Left lung (tissue), 10 donors: ENCODE measurements around the gene IMMP2L. TPM values are rescaled to one million over a fixed set of nuclear protein-coding genes. Genes with fewer than 3 reads are reported as not detected.

Source experiments
- ATAC-seq: fragments of 200-7000 bp; cut with Tn5 transposase; one replicate; pipeline ENCODE4 v1.9.1; 2020; ENCODE audit warnings: moderate library complexity
- DNase-seq, 4 donors: peaks; one replicate each; pipeline ENCODE4 v3.0.0-alpha.2; 2013 to 2020
- H3K27ac ChIP-seq, 2 donors: fragments of 200-600 bp; sonication (generic) in 1 of 2; one replicate each; pipeline versions ENCODE4 v1.5.0 to v1.8.0; 2020 to 2021
- H3K27me3 ChIP-seq, 2 donors: fragments of 200-600 bp; sonication (generic) in 1 of 2; one replicate each; pipeline versions ENCODE4 v1.5.0 to v1.8.0; 2020 to 2021
- H3K36me3 ChIP-seq, 2 donors: fragments of 200-600 bp; sonication (generic) in 1 of 2; one replicate each; pipeline versions ENCODE4 v1.5.0 to v1.8.0; 2020 to 2021
- H3K4me1 ChIP-seq, 2 donors: fragments of 200-600 bp; one replicate each; pipeline ENCODE4 v1.8.0; 2021
- H3K4me3 ChIP-seq, 2 donors: fragments of 200-600 bp; sonication (generic) in 1 of 2; one replicate each; pipeline versions ENCODE4 v1.5.0 to v1.8.0; 2020 to 2021; ENCODE audit warnings: mild to moderate bottlenecking in 1 of 2
- H3K9me3 ChIP-seq, 2 donors: fragments of 200-600 bp; sonication (generic) in 1 of 2; one replicate each; pipeline versions ENCODE4 v1.5.0 to v1.8.0; 2020 to 2021
- CTCF ChIP-seq, 2 donors: fragments of 200-600 bp; sonication (generic) in 1 of 2; IDR thresholded peaks; one replicate each; pipeline versions ENCODE4 v1.5.0 to v1.8.0; 2021; ENCODE audit warnings: antibody characterized with exemption in 2 of 2
- intact Hi-C, 2 donors: fragments of 100-400 bp; cut with DNase I; formaldehyde crosslinking; loops; one replicate each; pipeline versions ENCODE4 v1.11.2 to v1.14.2; 2022
- polyA plus RNA-seq, 6 donors: library from polyadenylated mRNA; unstranded; fragments of 120-200 nt; gene quantifications; one replicate each; pipeline ENCODE4 v1.2.1, GENCODE V29; 2013; ENCODE audit not compliant: insufficient read length in 6 of 6
- total RNA-seq, 2 donors: library from RNA; stranded (reverse); fragmentation: NEBNext Ultra II Directional; extraction: Animal tissue kit (Norgen Biotek cat#: 25700); gene quantifications; one replicate each; pipeline ENCODE4 v1.2.1, GENCODE V29; 2021
- donor health status: DM: no; HTN: yes; CAD: no.
- donor health status: DM: no; HTN: no; CAD: no.

Gene IMMP2L
- total and polyA plus RNA-seq, 8 donors = 10.3 to 30.1 (median 25.7) TPM

DNA sequence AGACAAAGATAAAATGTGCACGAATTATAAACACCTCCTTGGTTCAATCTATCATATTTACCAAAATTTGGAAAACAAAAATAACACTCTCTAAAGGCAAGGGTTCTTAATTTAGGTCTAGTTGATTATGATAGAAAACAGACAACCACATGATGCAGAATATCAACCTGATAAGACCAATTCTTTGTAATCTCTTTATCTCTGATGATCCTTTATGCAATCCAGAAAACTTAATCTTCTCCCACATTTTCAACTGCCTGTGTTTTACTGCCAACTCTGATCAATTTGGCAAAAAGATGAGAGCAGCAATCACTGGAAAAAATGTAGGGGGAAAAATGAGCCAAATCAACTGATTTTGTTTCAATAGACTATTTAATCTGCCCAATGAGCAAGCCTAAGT is 322.9 kb downstream of the IMMP2L start:
- Histone ChIP-seq H3K27ac (no peak overlapping the region), H3K36me3 (no peaks in the 10 kb centered on the region), H3K27me3 (no peaks in the 10 kb centered on the region), H3K4me1 (no peaks in the 10 kb centered on the region), H3K9me3 (no peaks in the 10 kb centered on the region), H3K4me3 (no peak overlapping the region)
- DNase-seq = no peak
- intact Hi-C loops = no loop called here
- TF ChIP-seq CTCF (IDR thresholded peaks at IDR 0.05) = no peak
- no peak for ATAC-seq

DNA sequence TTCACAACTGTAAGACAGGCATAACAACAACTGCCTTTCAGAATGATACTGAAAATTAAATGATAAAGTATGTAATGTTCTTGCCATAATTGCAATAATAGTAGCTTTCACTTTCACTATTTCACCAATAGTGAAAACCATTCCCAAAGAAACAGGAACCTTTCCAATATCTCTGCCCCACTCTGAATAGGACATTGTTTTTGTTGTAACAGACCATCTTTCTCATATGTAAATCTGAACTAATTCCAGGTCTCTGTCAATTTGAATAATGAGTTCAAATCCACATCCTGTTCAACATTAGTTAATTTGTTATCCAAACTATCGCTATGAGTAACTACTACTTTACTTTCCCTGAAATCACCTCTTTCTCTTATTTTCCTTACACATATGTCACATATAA is 323.4 kb downstream of the IMMP2L start:
- ATAC-seq = no peak

DNA sequence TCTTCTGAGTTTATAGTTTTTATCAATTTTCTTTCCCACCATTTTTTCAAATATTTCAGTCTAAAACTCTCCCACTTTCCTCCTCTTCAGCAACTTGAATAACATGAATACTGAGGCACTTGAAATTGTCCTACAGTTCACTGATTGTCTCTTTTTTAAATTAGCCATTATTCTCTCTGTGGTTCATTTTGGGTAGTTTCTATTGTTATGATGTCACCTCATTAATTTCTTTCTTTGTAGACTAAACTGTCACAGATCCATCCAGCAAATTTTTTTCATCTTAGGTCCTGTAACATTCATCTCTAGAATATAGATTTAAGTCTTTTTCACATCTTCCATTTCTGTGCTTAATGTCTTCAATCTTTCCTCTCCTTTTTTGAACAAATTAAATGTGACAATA is 326.6 kb downstream of the IMMP2L start:
- Histone ChIP-seq H3K27ac (no peak overlapping the region), H3K36me3 (no peaks in the 10 kb centered on the region), H3K4me1 (no peaks in the 10 kb centered on the region), H3K9me3 (no peaks in the 10 kb centered on the region), H3K4me3 (no peak overlapping the region), H3K27me3 (no peaks in the 10 kb centered on the region)
- intact Hi-C loops = no loop called here
- no peak for TF ChIP-seq CTCF (IDR thresholded peaks at IDR 0.05)
- DNase-seq (no peak), ATAC-seq (no peak)

More for the DNA sequence above, 323.4 kb downstream of the IMMP2L start:
- Histone ChIP-seq H3K27ac (peak overlapping the region in 1 of 2 donors; percentile 24), H3K9me3 (no peaks in the 10 kb centered on the region), H3K36me3 (no peaks in the 10 kb centered on the region), H3K4me3 (no peak overlapping the region), H3K27me3 (no peaks in the 10 kb centered on the region), H3K4me1 (no peaks in the 10 kb centered on the region)
- no peak for DNase-seq
- intact Hi-C loops = no loop called here
- no peak for TF ChIP-seq CTCF (IDR thresholded peaks at IDR 0.05)

DNA sequence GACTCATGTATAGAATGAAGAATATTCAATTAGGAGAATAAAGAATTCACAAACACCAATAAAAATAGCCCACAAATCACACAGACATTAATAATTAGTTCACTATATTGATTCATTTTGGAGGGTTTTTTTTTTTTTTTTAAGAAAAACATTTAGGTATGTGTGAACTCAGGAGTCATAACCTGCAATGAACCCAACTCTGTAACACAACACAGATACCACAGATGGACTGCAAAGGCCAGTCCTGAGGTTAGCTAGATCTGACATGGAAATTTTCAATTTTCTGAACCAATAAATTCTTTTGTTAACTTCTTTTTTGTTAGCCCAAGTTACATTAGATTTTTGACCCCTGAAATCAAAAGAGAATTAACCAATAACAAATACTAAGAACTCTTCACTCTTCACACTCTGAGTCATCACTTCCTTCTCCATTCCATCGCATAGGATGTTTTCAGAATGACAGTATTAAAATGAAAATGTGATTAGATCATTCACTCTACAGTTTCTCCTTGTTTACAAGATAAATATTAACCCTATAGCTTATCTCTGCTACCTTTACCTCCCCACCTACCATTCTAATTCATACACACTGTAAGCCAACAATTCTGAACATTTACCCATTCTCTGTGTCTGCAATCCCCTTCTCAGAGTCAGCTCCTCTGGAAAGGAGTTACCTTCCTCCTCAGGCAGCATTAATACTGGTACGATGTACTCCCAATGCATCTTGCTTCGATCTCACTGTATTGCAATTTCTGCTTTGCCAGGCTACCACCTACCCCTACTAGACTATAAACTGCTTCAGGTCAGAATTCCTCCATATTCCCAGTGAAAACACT is 329.8 kb downstream of the IMMP2L start:
- no peaks in the 10 kb centered on the region for H3K27me3 ChIP-seq
- intact Hi-C loops = no loop called here
- H3K36me3 ChIP-seq = no peaks in the 10 kb centered on the region
- TF ChIP-seq CTCF (IDR thresholded peaks at IDR 0.05) = no peak
- no peak overlapping the region for H3K27ac ChIP-seq
- H3K4me1 ChIP-seq = no peaks in the 10 kb centered on the region
- DNase-seq (no peak), ATAC-seq (no peak)
- no peak overlapping the region for H3K4me3 ChIP-seq
- H3K9me3 ChIP-seq = no peaks in the 10 kb centered on the region

GRCh38 chr7:111229916-111230315 is 332.4 kb downstream of the IMMP2L start:
- intact Hi-C loops = no loop called here

More at GRCh38 chr7:111229916-111230315, 332.4 kb downstream of the IMMP2L start:
- no peaks in the 10 kb centered on the region for H3K27me3 ChIP-seq
- H3K27ac ChIP-seq = no peak overlapping the region
- DNase-seq = no peak
- no peaks in the 10 kb centered on the region for H3K9me3 ChIP-seq
- H3K36me3 ChIP-seq = no peaks in the 10 kb centered on the region
- H3K4me3 ChIP-seq = no peak overlapping the region
- TF ChIP-seq CTCF (IDR thresholded peaks at IDR 0.05) = no peak
- no peak for ATAC-seq
- no peaks in the 10 kb centered on the region for H3K4me1 ChIP-seq
